ENCODE measurements around the gene CDC6. TPM values are rescaled to one million over a fixed set of nuclear protein-coding genes. Genes with fewer than 3 reads are reported as not detected.

CDC6 gene
- total RNA-seq, 2 donors from 2014 or later: 1.2 to 2.7 TPM

DNA sequence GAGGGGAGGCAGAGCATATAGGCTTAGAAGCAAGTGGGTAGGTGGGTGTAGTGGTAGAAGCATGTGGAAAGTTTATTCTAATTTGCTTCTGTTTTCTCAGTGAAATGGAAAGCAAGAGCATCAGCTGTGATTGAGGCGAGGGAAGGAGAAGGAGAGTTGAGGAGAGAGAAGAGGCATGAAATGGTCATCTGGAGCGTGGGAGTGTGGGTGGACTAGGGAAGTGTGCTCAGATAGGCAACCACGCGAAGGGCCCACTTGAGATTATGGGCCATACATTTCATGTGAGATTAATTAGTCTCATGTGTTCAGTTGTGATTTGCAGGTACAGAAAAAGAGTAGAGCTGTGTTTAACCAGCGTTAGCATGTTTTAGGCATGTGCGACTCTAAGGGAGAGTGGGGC is 20.8 kb upstream of the CDC6 start:
- H3K27me3 Mint-ChIP-seq: no peaks in the 10 kb centered on the region
- H3K36me3 Mint-ChIP-seq (ENCODE audit: low read depth): peaks cover 5% of the 10 kb centered on the region
- DNase-seq (no peak), ATAC-seq (no peak)
- no peaks in the 10 kb centered on the region for H3K9me3 ChIP-seq (ENCODE audit: control insufficient read depth, low read length, poor library complexity, severe bottlenecking)
- no peak overlapping the region for H3K27ac Mint-ChIP-seq
- H3K4me1 Mint-ChIP-seq: peaks cover 10% of the 10 kb centered on the region
- H3K4me3 Mint-ChIP-seq: no peak overlapping the region

DNA sequence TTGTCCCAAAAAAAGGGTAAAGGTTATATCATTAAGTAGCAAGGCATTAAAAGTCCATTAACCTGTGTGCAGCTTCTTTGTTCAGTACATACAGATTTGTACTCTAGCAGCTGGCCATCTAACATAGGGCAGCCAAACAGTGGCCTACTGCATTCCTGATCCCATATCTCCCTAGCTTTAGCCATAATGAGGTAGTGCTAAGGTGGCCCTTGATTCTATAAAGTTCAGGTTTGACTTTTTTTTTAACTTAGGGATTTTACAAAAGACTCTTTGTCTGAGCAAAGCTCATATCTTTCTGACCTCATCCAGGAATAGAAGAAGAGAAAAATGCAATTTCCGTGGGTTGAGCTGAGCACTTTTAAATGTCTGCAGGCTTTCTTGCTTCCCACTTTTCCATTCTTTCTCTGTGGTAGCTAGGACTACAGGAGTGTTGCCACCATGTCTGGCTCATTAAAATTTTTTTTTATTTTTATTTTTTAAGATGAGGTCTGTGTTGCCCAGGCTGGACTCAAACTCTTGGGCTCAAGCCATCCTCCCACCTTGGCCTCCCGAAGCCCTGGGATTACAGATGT is 19.5 kb upstream of the CDC6 start:
- no peak for DNase-seq
- Mint-ChIP-seq H3K4me3 (no peak overlapping the region), H3K36me3 (ENCODE audit: low read depth) (peaks cover 4% of the 10 kb centered on the region), H3K27me3 (no peaks in the 10 kb centered on the region), H3K27ac (peak overlapping the region; percentile 1), H3K4me1 (peaks cover 7% of the 10 kb centered on the region)
- ATAC-seq: no peak
- H3K9me3 ChIP-seq (ENCODE audit: control insufficient read depth, low read length, poor library complexity, severe bottlenecking): no peaks in the 10 kb centered on the region

GRCh38 chr17:40278414-40278813 is 9.3 kb upstream of the CDC6 start:
- Mint-ChIP-seq H3K27me3 (no peaks in the 10 kb centered on the region), H3K36me3 (ENCODE audit: low read depth) (peaks cover 12% of the 10 kb centered on the region), H3K27ac (peak overlapping the region; percentile 11), H3K4me3 (no peak overlapping the region), H3K4me1 (peaks cover 4% of the 10 kb centered on the region)
- no peaks in the 10 kb centered on the region for H3K9me3 ChIP-seq (ENCODE audit: control insufficient read depth, low read length, poor library complexity, severe bottlenecking)
- DNase-seq (no peak), ATAC-seq (no peak)

- no peak for ATAC-seq
- Mint-ChIP-seq H3K36me3 (ENCODE audit: low read depth) (peaks cover 9% of the 10 kb centered on the region), H3K4me1 (peaks cover 12% of the 10 kb centered on the region), H3K27me3 (no peaks in the 10 kb centered on the region), H3K4me3 (no peak overlapping the region), H3K27ac (no peak overlapping the region)
- no peaks in the 10 kb centered on the region for H3K9me3 ChIP-seq (ENCODE audit: control insufficient read depth, low read length, poor library complexity, severe bottlenecking)
- no peak for DNase-seq
Observed at GRCh38 chr17:40279402-40279801, 8.3 kb upstream of the CDC6 start.

DNA sequence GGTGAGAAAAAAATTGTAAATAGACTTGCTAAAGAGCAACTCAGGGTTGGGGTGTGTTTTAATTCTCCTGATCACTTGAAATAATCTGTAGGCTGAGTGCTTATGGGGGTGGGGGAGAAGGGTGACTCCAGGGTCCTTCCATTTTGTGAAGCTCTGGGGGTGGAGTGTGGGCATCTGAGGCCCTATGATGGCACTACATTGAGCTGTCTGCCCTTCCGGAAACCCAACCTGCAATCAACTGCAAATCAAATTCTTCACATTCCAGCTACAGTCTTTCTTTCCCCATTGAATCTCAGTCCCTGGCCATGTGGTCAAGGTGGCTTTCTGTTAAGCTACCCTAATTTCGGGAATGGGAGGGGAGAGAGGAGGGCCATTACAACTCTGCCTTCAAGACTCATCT is 6.0 kb upstream of the CDC6 start:
- Mint-ChIP-seq H3K4me3 (peak overlapping the region; percentile 45), H3K4me1 (peaks cover 12% of the 10 kb centered on the region), H3K36me3 (ENCODE audit: low read depth) (peaks cover 9% of the 10 kb centered on the region), H3K27me3 (no peaks in the 10 kb centered on the region), H3K27ac (peak overlapping the region; percentile 32)
- no peaks in the 10 kb centered on the region for H3K9me3 ChIP-seq (ENCODE audit: control insufficient read depth, low read length, poor library complexity, severe bottlenecking)
- DNase-seq (no peak), ATAC-seq (peak; percentile 32)

GRCh38 chr17:40283662-40284061 is 4.0 kb upstream of the CDC6 start:
- DNase-seq: no peak
- H3K4me3 Mint-ChIP-seq: no peak overlapping the region
- peaks cover 4% of the 10 kb centered on the region for H3K36me3 Mint-ChIP-seq (ENCODE audit: low read depth)
- peaks cover 22% of the 10 kb centered on the region for H3K4me1 Mint-ChIP-seq
- H3K9me3 ChIP-seq (ENCODE audit: control insufficient read depth, low read length, poor library complexity, severe bottlenecking): no peaks in the 10 kb centered on the region
- ATAC-seq: no peak
- no peaks in the 10 kb centered on the region for H3K27me3 Mint-ChIP-seq
- peak overlapping the region; percentile 72 for H3K27ac Mint-ChIP-seq

GRCh38 chr17:40284085-40284713 is 3.5 kb upstream of the CDC6 start:
- peak overlapping the region; percentile 72 for H3K27ac Mint-ChIP-seq
- ATAC-seq (no peak), DNase-seq (no peak)
- H3K9me3 ChIP-seq (ENCODE audit: control insufficient read depth, low read length, poor library complexity, severe bottlenecking): no peaks in the 10 kb centered on the region
- no peaks in the 10 kb centered on the region for H3K27me3 Mint-ChIP-seq
- H3K36me3 Mint-ChIP-seq (ENCODE audit: low read depth): peaks cover 4% of the 10 kb centered on the region
- no peak overlapping the region for H3K4me3 Mint-ChIP-seq
- H3K4me1 Mint-ChIP-seq: peaks cover 24% of the 10 kb centered on the region

DNA sequence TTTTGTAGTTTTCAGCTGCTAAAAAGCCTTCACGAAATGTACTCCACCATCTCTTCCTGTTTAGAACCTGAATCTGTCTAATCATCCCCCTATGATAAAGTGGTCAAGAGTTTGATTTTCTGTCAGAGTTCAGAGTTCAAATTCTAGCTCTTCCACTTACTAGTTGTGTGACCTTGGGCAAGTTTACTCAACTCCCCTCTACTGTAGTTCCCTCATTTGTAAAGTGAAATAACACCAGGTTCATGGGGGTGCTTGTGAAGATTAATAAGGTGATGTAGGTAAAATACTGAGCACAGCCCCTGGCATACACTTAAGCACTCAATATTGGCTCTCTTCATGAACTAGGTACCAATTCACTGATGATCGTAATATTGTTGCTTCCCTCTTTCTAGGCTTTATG is 1.2 kb upstream of the CDC6 start:
- DNase-seq: no peak
- H3K4me1 Mint-ChIP-seq: peaks cover 29% of the 10 kb centered on the region

DNA sequence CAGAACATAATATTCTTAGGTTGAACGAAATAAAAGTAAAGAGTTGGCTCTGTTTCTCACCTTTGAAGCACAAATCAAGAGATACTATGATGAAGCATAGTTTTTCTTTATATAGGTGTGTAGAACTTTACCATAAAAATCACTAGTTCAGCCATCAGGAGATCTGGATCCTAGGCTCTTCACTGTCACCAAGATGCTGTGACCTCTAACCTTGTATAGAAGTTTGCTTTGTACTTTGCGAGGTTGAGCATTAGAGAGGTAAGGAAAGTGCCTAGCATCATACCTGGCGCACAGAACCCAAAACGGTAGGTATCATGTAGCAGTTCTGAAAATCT is 553 bp upstream of the CDC6 start:
- H3K9me3 ChIP-seq (ENCODE audit: control insufficient read depth, low read length, poor library complexity, severe bottlenecking): no peaks in the 10 kb centered on the region
- ATAC-seq (no peak), DNase-seq (no peak)
- Mint-ChIP-seq H3K4me3 (no peak overlapping the region), H3K27me3 (no peaks in the 10 kb centered on the region), H3K27ac (peak overlapping the region; percentile 96), H3K36me3 (ENCODE audit: low read depth) (peaks cover under 1% of the 10 kb centered on the region), H3K4me1 (peaks cover 27% of the 10 kb centered on the region)

More for the DNA sequence above, 1.2 kb upstream of the CDC6 start:
- H3K27ac Mint-ChIP-seq: peak overlapping the region; percentile 96
- H3K27me3 Mint-ChIP-seq: no peaks in the 10 kb centered on the region
- H3K4me3 Mint-ChIP-seq: no peak overlapping the region
- ATAC-seq: no peak
- H3K36me3 Mint-ChIP-seq (ENCODE audit: low read depth): peaks cover 2% of the 10 kb centered on the region
- no peaks in the 10 kb centered on the region for H3K9me3 ChIP-seq (ENCODE audit: control insufficient read depth, low read length, poor library complexity, severe bottlenecking)

DNA sequence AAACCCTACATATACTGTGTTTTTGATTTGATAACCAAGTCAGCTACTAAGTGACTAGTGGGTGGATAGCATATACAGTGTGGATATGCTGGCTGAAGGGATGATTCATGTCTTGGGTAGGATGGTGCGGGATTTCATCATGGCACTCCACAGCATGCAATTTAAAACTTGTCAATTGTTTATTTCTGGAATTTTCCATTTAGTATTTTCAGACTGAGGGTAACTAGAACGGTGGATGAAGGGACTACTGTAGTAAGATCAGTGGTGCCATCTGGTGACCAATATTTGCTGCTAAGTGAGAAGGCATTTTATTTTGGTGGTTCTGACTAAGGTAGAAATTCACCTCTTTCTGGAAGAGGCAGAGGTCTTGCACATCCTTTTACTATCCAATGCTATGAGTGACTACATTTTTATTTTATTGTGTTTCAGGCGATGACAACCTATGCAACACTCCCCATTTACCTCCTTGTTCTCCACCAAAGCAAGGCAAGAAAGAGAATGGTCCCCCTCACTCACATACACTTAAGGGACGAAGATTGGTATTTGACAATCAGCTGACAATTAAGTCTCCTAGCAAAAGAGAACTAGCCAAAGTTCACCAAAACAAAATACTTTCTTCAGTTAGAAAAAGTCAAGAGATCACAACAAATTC is 3.1 kb downstream of the CDC6 start:
- no peaks in the 10 kb centered on the region for H3K36me3 Mint-ChIP-seq (ENCODE audit: low read depth)
- no peak overlapping the region for H3K4me3 Mint-ChIP-seq
- peaks cover 19% of the 10 kb centered on the region for H3K4me1 Mint-ChIP-seq
- H3K9me3 ChIP-seq (ENCODE audit: control insufficient read depth, low read length, poor library complexity, severe bottlenecking): no peaks in the 10 kb centered on the region
- H3K27ac Mint-ChIP-seq: no peak overlapping the region
- no peaks in the 10 kb centered on the region for H3K27me3 Mint-ChIP-seq
- no peak for ATAC-seq
- no peak for DNase-seq

- H3K27ac Mint-ChIP-seq: peak overlapping the region; percentile 11
- no peaks in the 10 kb centered on the region for H3K27me3 Mint-ChIP-seq
- no peak for DNase-seq
- no peak for ATAC-seq
- no peak overlapping the region for H3K4me3 Mint-ChIP-seq
- H3K9me3 ChIP-seq (ENCODE audit: control insufficient read depth, low read length, poor library complexity, severe bottlenecking): no peaks in the 10 kb centered on the region
- peaks cover 19% of the 10 kb centered on the region for H3K4me1 Mint-ChIP-seq
- no peaks in the 10 kb centered on the region for H3K36me3 Mint-ChIP-seq (ENCODE audit: low read depth)
Observed at GRCh38 chr17:40291281-40291664, 3.6 kb downstream of the CDC6 start.

DNA sequence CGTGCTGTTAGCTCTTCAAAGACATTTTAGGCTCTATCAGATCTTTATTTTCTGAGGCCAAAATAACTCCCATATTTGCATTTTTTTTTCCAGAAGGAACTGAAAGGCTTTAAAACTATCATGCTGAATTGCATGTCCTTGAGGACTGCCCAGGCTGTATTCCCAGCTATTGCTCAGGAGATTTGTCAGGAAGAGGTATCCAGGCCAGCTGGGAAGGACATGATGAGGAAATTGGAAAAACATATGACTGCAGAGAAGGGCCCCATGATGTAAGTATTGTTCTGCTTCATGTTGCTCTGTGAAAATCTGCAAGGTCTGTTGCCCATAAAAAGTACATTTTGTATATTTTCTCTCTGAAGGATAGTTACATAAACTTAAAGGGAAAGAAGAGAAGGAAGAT is 5.7 kb downstream of the CDC6 start:
- Mint-ChIP-seq H3K27me3 (no peaks in the 10 kb centered on the region), H3K4me1 (peaks cover 8% of the 10 kb centered on the region), H3K27ac (no peak overlapping the region), H3K36me3 (ENCODE audit: low read depth) (no peaks in the 10 kb centered on the region), H3K4me3 (no peak overlapping the region)
- ATAC-seq: no peak
- no peaks in the 10 kb centered on the region for H3K9me3 ChIP-seq (ENCODE audit: control insufficient read depth, low read length, poor library complexity, severe bottlenecking)
- no peak for DNase-seq

- H3K27ac Mint-ChIP-seq: no peak overlapping the region
- no peak overlapping the region for H3K4me3 Mint-ChIP-seq
- no peaks in the 10 kb centered on the region for H3K27me3 Mint-ChIP-seq
- ATAC-seq (no peak), DNase-seq (no peak)
- peaks cover 1% of the 10 kb centered on the region for H3K4me1 Mint-ChIP-seq
- H3K9me3 ChIP-seq (ENCODE audit: control insufficient read depth, low read length, poor library complexity, severe bottlenecking): no peaks in the 10 kb centered on the region
- no peaks in the 10 kb centered on the region for H3K36me3 Mint-ChIP-seq (ENCODE audit: low read depth)
Observed at GRCh38 chr17:40295488-40296436, 8.1 kb downstream of the CDC6 start.

Measured in T-helper 17 cell (primary cell).